AG08395 (cell line): Measurements from ENCODE around the gene OR2V2.

Source experiments
- DNase-seq: peaks from one replicate; pipeline ENCODE4 v3.0.0; 2012; ENCODE audit warnings: mixed read lengths, low spot score

Gene OR2V2

GRCh38 chr5:181190711-181191525 is 43.5 kb downstream of the OR2V2 start:
- no peak for DNase-seq

GRCh38 chr5:181191526-181192336 is 44.3 kb downstream of the OR2V2 start:
- DNase-seq, result peak; percentile 95

DNA sequence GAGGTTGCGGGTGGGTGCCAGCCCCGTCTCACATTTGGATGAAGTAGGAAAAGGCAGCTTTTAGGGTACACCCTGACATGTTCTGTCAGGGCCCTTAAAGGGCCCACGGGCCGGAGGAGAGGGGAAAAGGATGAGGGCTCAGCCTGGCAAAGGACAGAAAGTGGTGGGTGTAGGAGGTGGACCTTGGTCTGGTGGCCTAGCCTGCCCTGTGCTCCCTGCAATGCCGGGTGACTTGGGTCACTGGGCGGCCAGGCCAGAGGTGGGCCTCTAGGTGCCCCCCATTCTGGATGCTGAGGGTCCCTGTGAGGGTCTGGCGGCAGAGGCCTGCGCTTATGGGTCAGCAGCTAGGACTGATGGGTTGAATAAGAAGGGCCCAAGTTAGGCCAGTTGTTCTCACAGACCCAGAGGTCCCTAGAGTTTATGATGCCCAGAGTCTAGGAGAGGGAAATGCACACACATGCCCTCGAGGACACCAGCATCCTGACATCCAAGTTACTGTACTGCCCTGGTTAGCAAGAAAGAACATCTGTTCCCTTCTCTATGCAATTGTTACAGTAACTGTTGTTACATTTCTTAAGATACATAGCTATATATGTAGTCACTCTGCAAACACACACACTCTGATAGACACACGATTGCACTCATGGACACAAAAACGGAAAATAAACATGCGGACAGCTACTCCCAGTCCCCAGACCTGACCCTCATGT is 45.1 kb downstream of the OR2V2 start:
- no peak for DNase-seq

DNA sequence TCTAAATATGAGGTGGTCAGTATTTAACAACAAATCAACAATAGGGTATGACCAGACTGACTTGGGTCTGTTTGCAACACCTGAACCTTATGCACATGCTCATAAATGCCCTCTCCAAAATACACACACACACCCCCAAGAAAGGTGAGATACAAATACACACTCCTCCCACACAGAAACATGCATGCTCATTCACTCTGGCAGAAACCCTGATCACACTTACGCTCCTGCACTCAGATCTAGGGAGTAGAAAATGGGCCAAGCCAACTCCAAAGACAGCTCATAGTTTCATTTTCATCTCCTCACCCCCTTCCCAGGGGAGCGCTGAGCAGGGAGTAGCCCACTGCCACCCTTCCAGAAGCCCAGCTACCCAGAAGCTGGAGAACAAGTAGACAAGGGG is 46.3 kb downstream of the OR2V2 start:
- DNase-seq, result no peak

DNA sequence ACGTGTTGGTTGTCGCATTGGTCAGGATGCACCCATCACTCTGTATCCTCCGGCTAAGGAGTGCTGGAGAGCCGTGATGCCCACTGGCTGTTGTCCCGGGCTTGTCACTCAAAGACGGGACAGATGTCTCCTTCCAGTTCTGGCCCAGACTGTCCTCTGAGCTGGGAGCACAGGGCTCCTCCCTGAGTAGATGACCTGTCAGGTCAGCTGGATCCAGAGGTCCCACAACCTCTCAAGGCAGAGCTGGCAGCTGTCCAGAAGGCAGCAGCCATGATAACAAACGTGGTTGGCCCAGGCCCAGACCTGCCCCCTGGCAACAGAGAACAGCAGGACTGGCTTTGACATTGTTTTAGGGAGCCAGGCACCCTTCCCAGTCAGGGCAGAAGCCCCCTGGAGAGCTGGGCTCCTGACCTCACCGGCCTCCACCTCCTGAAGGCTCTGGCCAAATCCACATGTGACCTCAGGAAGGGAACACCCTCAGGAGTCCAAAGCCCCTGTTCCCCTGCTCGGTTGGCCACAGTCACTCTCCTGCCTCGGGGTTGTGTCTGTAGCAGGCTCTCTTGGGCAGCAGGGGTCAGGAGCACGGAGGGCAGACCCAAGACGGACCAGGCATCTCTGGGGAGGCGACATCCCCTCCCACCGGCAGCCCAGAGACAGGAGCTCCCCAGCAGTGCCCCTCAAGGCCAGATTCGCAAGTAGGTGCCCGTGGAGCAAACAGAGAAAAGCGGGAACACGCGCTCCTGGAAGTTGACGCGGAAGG is 47.3 kb downstream of the OR2V2 start:
- DNase-seq, result no peak

GRCh38 chr5:181195249-181195761 is 47.9 kb downstream of the OR2V2 start:
- no peak for DNase-seq

DNA sequence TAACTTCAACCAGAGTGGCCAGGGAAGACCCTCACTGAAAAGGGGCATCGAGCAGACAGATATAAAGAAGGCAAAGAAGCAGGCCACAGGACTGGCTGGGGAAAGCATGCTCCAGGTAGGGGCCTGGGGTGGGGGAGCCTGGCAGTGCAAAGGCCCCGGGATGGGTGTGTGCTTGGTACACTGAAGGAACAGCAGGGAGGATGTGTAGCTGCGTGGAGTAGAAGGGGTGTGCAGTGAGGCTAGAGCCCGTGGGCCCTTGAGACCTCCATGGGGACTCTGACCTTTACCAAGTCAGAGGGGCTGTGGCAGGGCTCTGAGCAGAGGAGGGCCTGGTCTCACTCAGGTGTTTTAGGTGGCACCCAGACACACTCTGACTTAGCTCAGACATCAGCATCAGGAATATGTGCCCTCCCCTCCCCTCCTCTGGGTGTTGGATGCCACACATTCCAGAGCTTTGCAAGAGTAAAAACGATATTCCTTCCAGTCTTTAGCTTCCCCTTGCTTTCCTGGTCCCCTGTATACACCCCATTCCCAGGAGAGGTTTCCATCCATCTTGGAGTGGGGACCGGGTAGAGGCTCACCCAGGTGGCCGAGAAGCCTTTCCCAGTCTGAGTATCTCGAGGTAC is 50.1 kb downstream of the OR2V2 start:
- no peak for DNase-seq

DNA sequence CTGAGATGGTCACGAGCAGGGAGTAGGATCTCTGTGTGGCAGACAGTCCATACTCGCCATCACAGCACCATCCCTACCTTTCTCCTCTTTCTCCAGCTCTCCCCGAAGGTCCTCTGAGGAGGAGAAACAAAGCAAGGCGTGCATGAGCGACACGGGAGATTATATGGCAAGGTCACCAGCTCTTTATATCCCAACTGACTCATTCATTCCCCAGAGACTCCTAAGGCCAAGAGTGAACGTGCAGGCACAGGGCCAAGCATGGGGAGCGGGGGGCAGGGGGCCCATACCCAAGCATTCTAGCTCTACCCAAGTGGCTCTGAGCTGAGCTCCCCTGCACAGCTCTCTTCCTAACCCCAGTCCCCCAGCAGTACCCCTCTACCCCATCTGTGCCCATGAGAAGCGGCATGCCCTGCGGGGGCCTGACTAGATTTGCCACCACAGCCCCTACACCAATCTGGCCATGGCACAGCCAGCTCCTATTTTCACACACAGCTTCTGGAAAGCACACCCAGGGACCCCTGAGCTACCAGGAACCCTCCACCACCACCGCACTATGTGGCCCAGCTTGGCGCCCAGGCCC is 50.8 kb downstream of the OR2V2 start:
- no peak for DNase-seq

DNA sequence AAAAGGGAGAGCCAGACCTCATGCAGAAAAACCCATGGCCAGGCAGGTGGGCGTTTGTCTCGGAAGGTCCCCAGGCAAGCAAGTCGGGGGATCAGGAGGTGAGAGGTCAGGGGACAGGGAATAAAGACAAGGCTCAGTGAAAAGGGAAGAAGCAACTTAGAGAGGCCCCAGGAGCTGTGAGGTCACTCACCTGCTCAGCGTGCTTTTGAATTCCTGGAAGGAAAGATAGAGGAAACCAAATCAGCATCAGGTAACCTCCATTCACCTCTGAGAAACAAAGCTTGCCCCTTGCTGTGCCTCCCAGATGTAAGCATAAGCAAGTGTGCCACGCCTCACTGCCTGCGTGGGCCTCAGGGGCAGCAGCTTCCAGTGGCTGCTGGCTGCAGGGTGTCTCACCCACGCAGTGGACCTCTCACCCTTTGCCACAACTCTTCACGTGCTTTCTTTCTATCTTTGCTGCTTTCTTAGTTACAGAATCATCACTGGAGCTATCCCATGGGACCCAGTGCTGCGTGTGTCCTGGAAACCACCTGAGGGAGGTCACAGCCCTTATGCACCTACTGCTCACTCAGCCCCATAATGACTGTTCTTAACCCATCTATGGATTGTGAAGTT is 51.6 kb downstream of the OR2V2 start:
- DNase-seq, result no peak

GRCh38 chr5:181199881-181200638 is 52.7 kb downstream of the OR2V2 start:
- DNase-seq, result no peak

DNA sequence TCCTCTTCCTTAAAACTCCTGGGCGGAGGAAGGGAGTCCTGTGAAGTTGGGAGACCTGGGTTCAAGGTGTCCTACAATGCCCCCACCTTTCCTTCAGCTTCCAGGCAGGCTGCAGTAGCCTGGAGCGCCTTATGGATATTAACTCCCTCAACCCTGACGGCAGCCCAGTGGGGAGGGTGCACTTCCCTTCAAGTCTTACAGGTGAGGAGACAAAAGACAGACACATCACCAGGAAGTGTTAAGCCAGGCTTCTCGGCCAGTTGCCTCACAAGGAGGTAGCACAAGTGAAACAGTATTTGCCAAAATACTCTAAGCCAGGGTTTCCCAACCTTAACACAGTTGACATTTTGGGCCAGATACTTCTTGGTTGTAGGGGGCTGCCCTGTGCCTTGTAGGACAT is 53.4 kb downstream of the OR2V2 start:
- no peak for DNase-seq

DNA sequence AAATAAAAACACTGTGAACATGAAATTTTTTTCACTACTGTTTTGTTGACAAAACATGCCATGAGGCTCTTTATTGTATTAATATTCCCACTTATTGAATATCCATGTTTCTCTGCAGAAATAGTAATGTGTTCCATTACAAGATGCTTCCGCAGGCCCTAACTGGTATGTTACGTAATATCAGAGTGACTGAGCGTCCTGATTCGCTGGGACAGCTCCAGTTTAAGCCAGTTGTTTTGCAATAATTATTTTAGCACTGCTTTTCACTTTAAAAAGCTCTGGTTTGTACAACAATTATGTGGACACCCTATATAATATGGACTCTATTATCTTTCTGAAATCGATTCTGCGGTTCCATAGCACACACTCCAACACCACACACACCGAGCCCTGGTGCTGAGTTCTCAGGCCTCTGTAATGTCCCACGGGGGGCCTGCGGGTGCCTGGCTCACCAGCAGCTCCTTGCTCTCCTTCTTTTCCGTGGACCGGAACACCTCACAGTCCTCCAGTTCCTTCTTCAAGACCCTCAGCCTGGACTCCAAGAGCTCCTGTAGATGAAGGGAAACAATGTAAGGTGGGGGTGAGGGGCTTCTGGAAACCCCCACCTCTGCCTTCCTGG is 55.8 kb downstream of the OR2V2 start:
- DNase-seq, result peak; percentile 66

- no peak for DNase-seq
Observed at GRCh38 chr5:181203777-181204112, 56.4 kb downstream of the OR2V2 start.

DNA sequence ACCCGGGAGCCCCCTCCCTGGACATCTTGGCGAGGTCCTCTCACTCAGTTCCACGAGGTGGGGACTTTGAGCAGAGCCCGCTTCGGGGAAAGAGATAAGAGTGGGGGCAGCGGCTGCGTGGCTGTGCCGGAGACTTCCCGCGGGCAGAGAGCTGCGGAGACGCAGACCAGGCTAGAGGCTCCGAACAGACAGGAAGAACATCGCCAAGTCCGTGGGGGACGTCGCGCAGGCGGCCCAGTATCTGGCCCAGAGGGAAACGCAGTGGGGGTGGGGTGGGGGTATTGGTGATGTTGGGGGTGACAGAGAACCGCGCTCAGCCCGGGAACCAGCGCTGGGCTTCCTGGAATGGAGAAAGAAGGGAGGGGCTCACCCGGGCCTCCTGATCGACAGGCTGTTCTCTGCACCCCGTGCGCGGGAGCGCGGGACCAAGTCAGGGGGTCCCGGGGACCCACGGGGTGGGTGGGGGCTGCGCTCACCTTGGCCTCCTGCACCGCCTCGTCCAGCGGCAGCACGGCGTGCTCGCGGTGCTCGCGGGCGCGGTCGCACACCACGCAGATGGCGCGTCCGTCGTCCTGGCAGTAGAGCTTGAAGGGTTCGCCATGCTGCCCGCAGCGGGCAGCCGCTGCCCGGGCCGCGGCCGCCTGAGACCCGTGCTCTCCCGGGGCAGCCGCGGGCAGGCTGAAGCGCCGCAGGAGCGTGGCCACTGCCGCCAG is 56.9 kb downstream of the OR2V2 start:
- peak; percentile 33 for DNase-seq

DNA sequence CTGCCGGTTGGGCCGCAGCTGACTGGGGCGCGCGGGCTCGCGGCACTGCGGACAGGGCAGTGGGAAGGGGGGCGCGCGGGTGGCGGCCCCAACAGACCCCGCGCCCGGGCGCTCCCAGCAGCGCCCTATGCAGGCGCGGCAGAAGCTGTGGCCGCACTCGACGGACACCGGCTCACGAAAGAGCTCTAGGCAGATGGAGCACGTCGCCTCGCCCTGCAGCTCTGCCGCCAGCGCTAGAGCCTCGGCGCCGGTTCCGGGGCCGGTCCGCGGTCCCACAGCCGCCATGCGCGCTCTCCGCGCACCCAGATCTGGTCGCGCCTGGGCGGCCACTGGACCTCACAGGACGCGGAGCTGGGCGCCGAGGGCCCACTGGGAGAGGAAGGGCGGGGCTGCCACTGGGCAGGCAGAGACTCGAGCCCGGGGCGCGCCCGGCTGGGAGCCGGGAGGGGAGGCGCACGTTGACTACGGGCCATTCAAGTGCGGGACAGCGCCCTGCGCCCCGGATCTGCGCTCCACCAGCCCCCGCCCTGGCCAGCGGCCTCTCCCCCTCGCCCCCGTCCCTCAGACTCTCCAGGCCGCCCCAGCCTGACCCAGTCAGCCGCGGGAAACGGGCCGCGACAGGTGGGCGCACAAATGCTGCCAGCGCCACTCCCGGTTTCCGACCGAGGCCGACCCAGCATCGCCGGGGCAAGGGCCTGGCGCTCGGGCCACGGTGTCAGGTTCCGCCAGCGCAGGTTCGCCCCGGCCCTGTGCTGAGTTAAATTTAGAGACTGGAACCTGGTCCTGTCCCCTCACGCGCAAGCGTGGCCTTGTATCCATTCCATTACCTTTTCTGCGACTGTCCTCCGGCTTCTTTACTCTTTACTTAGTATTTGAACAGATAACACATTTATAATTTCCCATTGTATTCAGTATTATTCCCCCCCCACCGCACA is 57.7 kb downstream of the OR2V2 start, which contains the start of gene TRIM7:
Gene TRIM7, minus strand, starts transcription at position 371 of the 935 bp plus-strand sequence. Its CDS starts 86 bp downstream, at position 285.
- peak; percentile 37 for DNase-seq

DNA sequence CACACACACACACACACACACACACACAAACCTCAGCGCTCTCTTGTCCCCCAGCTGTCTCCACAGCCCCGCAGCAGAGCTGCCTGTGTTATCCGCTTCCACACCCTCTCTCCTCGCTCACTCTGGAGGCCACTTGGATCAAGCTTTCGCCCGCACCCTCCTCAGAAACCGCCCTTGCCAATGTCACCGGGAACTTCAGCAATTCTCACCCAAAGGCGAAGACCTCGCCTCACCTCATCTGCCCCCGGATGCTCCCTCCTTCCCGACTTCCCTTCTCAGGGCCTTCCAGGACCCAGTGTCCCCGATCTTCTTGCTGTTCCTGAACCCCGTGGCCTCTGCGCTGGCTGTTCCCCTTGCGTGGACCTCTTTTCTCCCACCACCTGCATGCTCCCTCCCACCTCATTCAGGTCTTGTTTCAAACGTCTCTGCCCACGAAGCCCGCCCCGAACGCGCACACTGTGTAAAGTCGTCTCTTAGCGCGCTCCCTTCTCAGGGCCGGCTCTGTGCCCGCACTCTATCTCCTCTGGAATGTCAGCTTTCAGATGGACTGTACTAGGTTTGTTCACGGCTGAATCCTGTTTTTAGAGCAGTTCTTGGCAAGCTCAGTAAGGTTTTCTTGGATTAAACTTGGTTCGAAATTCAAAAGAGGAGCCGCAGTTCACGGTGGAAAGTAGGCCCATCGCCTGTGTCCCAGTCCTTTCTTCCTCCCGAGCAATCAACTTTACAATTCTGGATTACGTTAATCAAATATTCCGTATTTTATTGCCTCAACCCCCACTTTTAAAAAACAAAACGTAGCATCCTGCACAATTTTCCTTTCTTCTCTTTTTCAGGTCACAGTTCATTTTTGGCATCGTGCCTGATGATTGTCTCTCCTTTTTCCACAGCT is 58.6 kb downstream of the OR2V2 start:
- DNase-seq, result no peak
